HG03103 (cell line): ENCODE data around the gene RNF38.
"Not testable (repeated sequence)": the region's sequence is repeated elsewhere in the genome, so short reads cannot be mapped to it uniquely, and the experiment has no call there.

Source experiments
- ATAC-seq: cut with Tn5 transposase; IDR thresholded peaks from one replicate; pipeline ENCODE4 v1.9.1; 2021; ENCODE audit warnings: low read depth; ENCODE audit not compliant: unreplicated experiment

RNF38 gene

GRCh38 chr9:36298566-36298965 lies 101.5 kb downstream of the RNF38 start:
- no peak for ATAC-seq

DNA sequence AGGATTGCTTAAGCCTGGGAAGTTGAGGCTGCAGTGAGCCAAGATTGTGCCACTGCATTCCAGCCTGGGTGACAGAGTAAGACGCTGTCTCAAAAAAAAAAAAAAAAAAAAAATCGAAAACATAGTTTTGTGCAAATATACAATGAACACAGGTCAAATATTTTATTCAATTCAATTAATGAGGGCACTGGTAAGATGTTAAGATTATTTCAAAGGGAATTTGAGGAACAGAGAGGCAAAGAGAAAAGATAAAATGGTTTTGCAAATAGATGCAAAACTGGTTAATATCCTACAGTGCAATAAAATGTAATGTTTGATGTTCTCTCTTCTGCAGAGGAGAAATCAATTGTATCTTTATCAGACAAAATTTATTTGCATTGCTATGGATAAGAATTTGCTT lies 102.3 kb downstream of the RNF38 start:
- ATAC-seq = no peak

DNA sequence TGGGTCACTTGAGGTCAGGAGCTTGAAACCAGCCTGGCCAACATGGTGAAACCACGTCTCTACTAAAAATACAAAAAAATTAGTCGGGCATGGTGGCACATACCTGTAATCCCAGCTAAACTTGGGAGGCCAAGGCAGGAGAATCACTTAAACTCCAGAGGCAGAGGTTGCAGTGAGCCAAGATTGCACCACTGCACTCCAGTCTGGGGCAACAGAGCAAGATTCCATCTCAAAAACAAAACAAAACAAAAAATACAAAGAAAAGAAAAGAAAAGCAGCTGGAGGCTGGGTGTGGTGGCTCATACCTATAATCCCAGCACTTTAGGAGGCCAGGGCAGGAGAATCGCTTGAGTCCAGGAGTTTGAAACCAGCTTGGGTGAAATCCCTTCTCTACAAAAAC lies 105.1 kb downstream of the RNF38 start:
- not testable (repeated sequence) for ATAC-seq

DNA sequence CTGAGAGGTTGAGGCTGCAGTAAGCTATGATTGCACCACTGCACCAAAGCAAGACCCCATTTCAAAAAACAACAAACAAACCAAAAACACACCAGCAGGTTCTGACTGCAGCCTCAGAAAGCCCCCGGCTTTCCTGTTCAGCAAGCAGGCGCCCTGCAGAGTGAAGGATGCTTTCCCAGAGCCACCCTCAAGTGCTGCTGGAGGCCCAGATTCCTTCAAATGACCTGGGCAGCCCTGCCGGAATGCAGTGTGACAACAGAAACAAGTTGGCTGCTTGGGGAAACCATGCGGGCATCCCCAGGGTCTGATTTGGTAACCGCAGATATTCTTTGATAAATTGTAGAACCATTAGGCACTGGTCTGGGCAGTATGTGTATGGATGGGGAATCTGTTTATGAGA lies 106.2 kb downstream of the RNF38 start:
- ATAC-seq = no peak

DNA sequence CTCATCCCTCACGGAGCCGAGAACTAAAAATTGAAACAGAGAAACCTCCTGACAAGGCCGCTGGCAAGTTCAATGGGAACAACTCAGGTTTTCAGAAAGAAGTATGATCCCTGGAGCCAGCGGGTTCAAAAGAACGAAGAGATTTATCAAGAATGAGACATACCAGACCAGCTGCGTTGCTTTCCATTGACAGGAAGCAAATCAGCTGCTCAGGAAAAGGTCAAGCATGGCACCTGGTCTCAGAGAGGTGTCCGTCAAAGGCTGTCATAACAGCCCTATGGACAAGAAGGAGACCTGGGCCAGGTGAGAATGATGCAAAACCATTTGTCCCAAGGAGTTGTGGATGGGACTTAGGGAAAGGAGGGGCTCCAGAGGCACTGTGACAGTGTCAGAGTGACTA lies 106.9 kb downstream of the RNF38 start:
- no peak for ATAC-seq

DNA sequence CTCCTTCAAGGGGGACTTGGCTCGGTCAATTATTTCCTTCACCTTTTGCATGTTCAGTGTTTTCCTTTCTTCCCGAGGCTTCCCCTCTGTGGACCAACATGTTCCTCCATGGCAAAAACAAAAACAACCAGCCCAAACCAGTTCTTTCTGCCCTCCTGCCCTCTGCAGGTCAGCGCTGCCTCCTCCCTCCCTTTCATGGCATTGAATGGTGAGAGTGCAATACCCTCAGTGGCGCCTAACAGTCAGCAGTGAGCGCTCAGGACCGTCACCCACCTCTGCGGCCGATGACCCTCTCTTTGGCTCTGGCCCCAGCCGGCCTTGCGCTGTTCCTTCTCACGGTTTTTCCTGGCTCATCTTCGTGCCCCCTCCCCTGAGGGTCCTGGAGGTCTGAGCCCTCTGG lies 107.4 kb downstream of the RNF38 start:
- no peak for ATAC-seq

DNA sequence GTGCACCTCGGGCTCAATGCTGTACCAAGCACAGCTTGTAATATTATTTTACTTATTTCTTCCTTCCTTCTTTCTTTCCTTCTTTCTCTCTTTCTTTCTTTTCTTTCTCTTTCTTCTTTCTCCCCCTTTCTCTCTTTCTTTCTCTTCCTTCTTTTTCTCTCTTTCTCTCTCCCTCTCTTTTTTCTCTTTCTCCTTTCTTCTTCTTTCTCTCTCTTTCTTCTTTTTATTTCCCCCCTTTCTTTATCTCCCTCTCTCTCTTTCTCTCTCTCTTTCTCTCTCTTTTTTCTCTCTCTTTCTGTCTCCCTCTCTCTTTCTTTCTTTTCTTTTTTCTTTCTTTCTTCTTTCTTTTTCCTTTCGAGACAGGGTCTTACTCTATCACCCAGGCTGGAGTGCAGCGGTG lies 109.1 kb downstream of the RNF38 start:
- ATAC-seq = no peak

- ATAC-seq = no peak
Observed at GRCh38 chr9:36289836-36290435, 110.1 kb downstream of the RNF38 start.

DNA sequence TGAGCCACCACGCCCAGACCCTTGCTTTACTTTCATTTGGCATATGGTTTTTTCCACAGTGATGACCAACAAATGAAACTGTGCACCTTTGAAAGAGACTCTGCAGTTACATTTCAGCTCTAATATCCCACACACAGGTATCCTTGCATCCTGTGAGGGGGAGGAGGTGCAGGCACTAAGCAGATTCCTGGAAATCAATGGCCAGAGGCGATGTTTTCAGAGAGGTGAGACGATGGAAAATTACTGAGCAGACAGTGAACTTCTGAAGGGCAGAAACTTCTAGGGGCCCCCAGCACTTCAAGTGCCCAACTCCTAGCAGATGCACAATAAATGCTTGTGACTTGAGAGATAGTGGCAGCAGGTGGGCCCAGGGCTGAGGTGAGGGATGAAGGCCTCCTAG lies 112.0 kb downstream of the RNF38 start:
- no peak for ATAC-seq
